A375 (cell line): ENCODE measurements around the gene SMC2. TPM values are rescaled to one million over a fixed set of nuclear protein-coding genes. Genes with fewer than 3 reads are reported as not detected.

ENCODE experiments used
- total RNA-seq: library from RNA; depleted of rRNA; stranded (reverse); fragments of >200 nt; shearing (Covaris generic); gene quantifications from 2 replicates; pipeline ENCODE4 v1.2.3, GENCODE V29; 2014; rRNA removed

SMC2 gene
- 33.6 and 35.1 TPM in 2 replicates for total RNA-seq

GRCh38 chr9:104093647-104094533, at the start of gene SMC2:
TSS of gene SMC2 (plus strand) at chr9:104094309. CDS start at chr9:104095385, 1,076 bp downstream.

